Stimulated activated naive CD4-positive, alpha-beta T cell treated with Interleukin-2 at 50 U/mL for 16 hours (primary cell): Measurements from ENCODE around the gene JMJD1C.
"Not testable (repeated sequence)": the region's sequence is repeated elsewhere in the genome, so short reads cannot be mapped to it uniquely, and the experiment has no call there.

Source experiments
- DNase-seq: peaks from one replicate; lab custom pipeline; 2025; lab: John Stamatoyannopoulos, UW

Gene JMJD1C

DNA sequence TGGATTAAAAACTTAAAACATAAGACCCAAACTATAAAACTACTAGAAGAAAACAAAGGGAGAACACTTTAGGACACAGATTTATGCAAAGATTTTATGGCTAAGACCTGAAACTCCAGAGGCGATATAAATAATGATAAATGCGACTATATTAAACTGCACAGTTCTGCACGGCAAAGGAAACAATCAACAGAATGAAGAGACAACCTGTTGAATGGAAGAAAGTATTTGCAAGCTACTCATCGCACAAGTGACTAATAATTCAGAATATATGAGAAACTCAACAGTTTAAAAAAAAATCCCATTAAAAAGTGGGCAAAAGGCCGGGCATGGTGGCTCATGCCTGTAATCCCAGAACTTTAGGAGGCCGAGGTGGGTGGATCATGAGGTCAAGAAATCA lies 73.6 kb downstream of the JMJD1C start:
- DNase-seq = no peak

DNA sequence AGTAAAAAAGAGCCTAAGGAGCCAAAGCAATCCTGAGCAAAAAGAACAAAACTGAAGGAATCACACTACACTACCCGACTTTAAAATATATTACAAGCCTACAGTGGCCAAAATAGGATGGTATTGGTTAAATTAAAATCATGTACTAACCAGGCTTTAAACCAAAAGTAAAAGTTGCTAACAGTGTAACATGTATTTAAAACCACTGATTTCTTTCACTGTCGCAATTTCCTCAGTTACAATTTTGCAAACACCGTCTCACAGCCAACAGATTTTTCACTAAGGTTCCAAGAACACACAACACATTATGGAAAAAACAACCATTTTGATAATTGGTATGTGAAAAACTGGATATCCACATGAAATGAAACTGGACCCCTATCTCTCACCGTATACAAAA lies 74.0 kb downstream of the JMJD1C start:
- DNase-seq = no peak

- DNase-seq = no peak
Measured at GRCh38 chr10:63390521-63390920, 75.3 kb downstream of the JMJD1C start.

DNA sequence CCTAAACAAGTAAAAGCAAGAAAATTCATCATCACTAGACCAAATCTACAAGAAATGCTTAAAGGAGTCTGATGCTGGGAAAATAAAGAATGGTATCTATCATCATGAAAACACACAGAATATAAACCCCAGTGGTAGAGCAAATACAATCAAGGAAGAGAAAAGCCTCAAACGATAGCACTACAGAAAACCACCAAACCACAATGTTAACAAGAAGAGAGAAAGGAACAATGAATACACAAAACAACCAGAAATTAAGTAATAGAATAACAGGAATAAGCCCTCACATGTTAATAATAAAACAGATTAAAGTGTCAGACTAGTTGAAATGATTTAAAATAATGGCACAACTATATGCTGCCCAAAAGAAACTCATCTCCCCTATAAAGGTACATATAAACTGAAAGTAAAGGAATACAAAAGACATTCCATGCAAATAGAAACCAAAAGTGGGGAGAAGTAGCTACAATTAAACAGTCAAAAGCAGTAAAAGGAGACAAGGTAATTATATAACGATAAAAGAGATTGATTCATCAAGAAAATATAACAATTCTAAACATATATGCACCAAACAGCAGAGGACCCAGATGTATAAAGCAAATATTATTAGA lies 77.3 kb downstream of the JMJD1C start:
- no peak for DNase-seq

GRCh38 chr10:63385254-63385653 lies 80.5 kb downstream of the JMJD1C start:
- no peak for DNase-seq

GRCh38 chr10:63384675-63385074 lies 81.1 kb downstream of the JMJD1C start:
- DNase-seq = no peak

- no peak for DNase-seq
Measured at GRCh38 chr10:63384001-63384400, 81.8 kb downstream of the JMJD1C start.

- DNase-seq = no peak
Measured at GRCh38 chr10:63383141-63383540, 82.6 kb downstream of the JMJD1C start.

DNA sequence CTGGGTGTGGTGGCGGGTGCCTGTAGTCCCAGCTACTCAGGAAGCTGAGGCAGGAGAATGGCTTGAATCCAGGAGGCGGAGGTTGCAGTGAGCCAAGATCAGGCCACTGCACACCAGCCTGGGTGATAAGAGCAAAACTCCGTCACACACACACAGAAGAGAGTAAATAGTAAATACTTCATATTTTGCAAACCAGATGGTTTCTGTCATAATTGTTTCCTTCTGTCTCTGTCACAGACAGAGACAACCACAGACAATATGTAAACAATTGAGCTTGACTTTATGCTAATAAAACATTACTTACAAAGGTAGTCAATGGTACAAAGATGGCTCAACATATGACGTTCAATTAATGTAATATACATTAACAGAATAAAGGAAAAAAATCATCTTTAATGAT lies 83.7 kb downstream of the JMJD1C start:
- no peak for DNase-seq

- not testable (repeated sequence) for DNase-seq
Measured at GRCh38 chr10:63377305-63377661, 88.5 kb downstream of the JMJD1C start.

DNA sequence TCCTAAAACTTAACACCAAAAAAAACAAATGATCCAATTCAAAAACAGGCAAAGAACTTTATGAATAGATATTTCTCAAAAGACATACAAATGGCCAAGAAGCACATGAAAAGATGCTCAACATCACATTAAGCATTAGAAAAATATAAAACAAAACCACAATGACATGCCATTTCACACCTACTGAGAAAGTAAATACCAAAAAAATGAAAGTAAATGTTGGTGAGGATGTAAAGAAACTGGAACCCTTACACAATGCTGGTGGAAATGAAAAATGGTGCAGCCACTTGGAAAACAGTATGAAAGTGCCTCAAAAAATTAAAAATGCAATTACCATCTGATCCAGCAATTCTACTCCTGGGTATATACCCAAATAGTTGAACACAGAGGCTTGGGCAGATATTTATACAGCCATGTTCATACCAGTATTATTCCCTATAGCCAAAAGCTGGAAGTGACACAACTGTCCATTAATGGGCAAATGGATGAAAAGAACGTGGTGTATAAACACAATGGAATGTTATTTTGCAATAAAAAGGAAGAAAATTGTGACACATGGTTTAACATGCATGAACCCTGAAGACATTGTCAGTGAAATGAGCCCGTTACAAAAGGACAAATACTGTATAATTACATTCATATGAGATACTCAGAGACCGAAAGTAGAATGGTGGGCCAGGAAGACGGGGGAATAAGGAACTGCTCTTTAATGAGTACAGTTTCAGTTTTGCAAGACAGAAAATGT lies 89.0 kb downstream of the JMJD1C start:
- DNase-seq = no peak

DNA sequence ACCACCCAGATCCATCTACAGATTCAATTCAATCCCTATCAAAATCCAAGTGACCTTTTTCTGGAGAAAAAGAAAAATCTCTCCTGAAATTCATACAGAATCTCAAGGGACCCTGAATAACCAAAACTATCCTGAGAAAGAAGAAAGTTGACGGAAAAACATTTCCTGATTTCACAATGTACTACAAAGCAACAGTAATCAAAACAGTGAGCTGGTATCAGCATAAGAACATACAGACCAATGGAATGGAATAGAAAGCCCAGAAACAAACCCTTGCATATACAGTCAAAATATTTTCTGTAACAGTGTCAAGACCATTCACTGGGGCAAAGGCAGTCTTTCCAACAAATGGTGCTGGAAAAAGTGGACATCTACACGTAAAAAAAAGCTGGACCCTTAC lies 89.9 kb downstream of the JMJD1C start:
- no peak for DNase-seq

DNA sequence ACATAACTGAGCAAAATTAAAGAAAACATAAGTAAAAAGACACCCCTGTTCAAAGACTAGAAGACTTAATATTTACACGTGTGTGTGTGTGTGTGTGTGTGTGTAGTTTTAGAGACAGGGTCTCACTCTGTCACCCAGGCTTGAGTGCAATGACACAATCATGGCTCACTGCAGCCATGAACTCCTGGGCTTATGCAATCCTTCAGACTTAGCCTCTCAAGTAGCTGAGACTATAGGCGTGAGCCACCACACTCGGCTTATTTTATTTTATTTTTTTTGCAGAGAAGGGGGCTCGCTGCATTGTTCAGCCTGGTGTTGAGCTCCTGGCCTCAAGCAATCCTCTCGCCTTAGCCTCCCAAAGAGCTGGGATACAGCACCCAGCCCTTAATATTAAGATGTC lies 90.3 kb downstream of the JMJD1C start:
- no peak for DNase-seq

- no peak for DNase-seq
Measured at GRCh38 chr10:63374991-63375390, 90.8 kb downstream of the JMJD1C start.

- DNase-seq = no peak
Measured at GRCh38 chr10:63373176-63373575, 92.6 kb downstream of the JMJD1C start.

DNA sequence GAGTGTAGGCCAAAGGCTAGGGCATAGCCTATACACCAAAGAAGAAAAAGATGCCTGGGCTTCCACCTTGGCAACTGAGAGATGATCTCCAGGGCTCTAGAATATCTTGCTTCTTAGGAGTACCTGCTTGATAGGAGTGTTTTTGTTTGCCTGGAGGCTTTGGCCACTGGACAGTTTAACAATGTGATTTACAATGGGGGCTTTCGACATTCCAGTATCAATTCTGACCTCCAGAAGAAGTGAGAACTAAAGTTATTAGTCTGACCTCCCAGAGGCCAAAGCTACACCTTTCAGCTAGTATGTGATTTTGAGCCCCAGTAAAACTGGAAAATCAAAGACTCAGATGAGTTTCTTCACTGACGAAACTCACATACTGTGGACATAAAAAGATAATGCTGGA lies 96.1 kb downstream of the JMJD1C start:
- no peak for DNase-seq

DNA sequence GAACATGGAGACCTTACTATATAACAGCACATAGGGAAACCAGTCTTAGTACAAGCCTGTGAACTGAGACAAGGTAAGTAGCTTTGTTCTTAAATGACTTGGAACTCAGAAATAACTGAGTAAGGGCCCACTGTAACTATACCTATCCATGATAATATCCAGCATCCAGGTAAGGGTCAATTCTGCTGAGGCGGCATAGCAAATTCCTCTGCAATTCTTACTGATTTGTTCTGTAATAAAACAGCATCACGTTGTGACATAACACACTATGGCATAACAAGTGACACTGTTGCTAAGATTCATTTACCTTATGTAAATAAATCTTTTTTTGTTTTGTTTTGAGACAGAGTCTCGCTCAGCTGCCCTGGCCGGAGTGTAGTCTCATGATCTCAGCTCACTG lies 97.4 kb downstream of the JMJD1C start:
- no peak for DNase-seq

- DNase-seq = no peak
Measured at GRCh38 chr10:63366933-63367332, 98.8 kb downstream of the JMJD1C start.

DNA sequence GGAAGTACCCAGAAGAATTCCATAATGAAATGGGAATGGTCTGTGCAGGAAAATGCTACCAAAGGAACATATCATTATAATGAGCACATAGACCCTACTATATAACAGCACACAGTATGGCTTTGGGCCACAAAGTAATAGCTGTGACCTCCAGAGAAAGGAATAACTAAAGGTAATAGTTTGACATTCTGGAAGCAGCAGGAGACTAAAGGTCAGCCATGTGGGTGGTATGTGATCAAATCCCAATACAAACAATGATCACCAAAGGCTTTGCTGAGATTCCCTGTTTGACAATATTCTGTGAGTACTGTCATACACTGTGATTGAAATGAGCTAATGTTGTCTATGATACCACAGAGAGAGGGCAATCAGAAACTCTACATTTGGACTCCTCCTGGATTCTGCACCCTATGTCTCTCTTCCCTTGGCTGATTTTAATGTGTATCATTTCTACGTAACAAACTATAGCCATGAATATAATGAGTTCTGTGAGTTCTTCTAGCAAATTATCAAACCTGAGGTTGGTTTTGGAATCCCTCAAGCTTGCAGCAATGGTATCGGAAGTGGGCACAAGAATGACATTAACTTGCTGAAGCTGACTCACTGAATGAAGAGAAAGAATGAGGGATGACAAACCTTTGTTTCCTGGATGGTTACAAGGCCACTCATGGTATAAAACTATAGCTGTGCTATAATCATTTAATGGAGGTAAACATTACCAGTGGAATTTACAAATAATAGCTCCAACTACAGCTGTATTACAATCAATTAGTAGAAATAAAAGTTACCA lies 99.6 kb downstream of the JMJD1C start:
- DNase-seq = no peak

GRCh38 chr10:63364918-63365317 lies 100.9 kb downstream of the JMJD1C start:
- no peak for DNase-seq

- no peak for DNase-seq
Measured at GRCh38 chr10:63363951-63364350, 101.8 kb downstream of the JMJD1C start.

- no peak for DNase-seq
Measured at GRCh38 chr10:63355682-63356081, 110.1 kb downstream of the JMJD1C start.

DNA sequence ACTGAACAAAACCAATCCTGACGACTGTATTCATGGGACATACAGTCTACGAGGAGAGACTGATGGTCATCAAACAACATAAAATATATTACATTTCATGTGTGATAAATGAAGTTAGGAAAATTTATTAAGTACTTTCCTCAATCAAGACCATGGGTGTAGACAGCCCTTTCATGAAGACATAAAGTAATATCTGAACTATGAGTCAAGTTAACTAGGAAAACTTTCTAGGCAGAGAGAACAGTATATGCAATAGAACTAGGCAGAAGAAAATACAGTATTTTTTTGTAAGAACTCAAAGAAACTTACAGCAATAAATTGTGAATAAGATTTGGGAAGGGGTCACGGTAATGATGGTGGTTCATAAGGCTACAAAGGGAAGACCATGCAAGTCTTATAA lies 112.8 kb downstream of the JMJD1C start:
- no peak for DNase-seq
